Spleen (tissue), 11 donors: Measurements from ENCODE around the gene DDX39A. TPM values are rescaled to one million over a fixed set of nuclear protein-coding genes. Genes with fewer than 3 reads are reported as not detected.
A peak's percentile ranks its signal among the peaks of the same experiment; 100 is the strongest.

ENCODE experiments used
- DNase-seq: peaks from one replicate; pipeline ENCODE4 v3.0.0-alpha.2; 2020
- H3K27ac ChIP-seq, 8 donors: fragments of 200-600 bp; sonication (generic) in 7 of 8; 1 replicate in 4 of 8; 2 replicates in 4 of 8; pipeline versions ENCODE4 v1.5.0 to v1.8.0; 2016 to 2021; ENCODE audit warnings: inconsistent platforms in 4 of 8, mild to moderate bottlenecking in 4 of 8, moderate library complexity in 1 of 8
- H3K27me3 ChIP-seq, 7 donors: fragments of 200-600 bp; sonication (generic) in 6 of 7; replicated peaks in 1 of 7; 1 replicate in 4 of 7; 2 replicates in 3 of 7; pipeline versions ENCODE4 v1.5.0 to v1.8.0; 2016 to 2021; ENCODE audit warnings: inconsistent platforms in 3 of 7, mild to moderate bottlenecking in 1 of 7
- H3K36me3 ChIP-seq, 6 donors: fragments of 200-600 bp; sonication (generic) in 5 of 6; 1 replicate in 4 of 6; 2 replicates in 2 of 6; pipeline versions ENCODE4 v1.5.0 to v1.8.0; 2016 to 2021; ENCODE audit warnings: inconsistent platforms in 2 of 6
- H3K4me1 ChIP-seq, 6 donors: fragments of 200-600 bp; sonication (generic) in 5 of 6; 1 replicate in 3 of 6; 2 replicates in 3 of 6; pipeline versions ENCODE4 v1.5.0 to v1.8.0; 2016 to 2021; ENCODE audit warnings: inconsistent platforms in 3 of 6
- H3K4me3 ChIP-seq, 8 donors: fragments of 200-600 bp; sonication (generic) in 7 of 8; 1 replicate in 4 of 8; 2 replicates in 4 of 8; pipeline versions ENCODE4 v1.5.0 to v1.8.0; 2016 to 2021; ENCODE audit warnings: inconsistent platforms in 4 of 8, mild to moderate bottlenecking in 4 of 8, moderate library complexity in 2 of 8
- H3K9me3 ChIP-seq, 8 donors: fragments of 200-600 bp; sonication (generic) in 7 of 8; 1 replicate in 4 of 8; 2 replicates in 4 of 8; pipeline versions ENCODE4 v1.5.0 to v1.8.0; 2016 to 2021; ENCODE audit warnings: inconsistent platforms in 4 of 8
- POLR2A ChIP-seq, 3 donors: fragments of 450-650 bp; IDR thresholded peaks; one replicate each; pipeline ENCODE4 v1.5.1; 2017; ENCODE audit warnings: antibody characterized with exemption in 3 of 3, mild to moderate bottlenecking in 1 of 3
- POLR2AphosphoS5 ChIP-seq, 3 donors: sonication (generic); formaldehyde crosslinking; IDR thresholded peaks; one replicate each; pipeline ENCODE4 v1.5.1; 2017; ENCODE audit warnings: antibody characterized with exemption in 3 of 3
- WGBS, 5 donors: extraction: QIAGEN DNeasy Blood & Tissue Kit in 3 of 5; methylation state at CpG; one replicate each; pipeline versions ENCODE4 v1.1.5 to v1.1.7; 2013 to 2018; 5-methylcytosine and 5-hydroxymethylcytosine counted together
- intact Hi-C: fragments of 100-400 bp; cut with DNase I; formaldehyde crosslinking; loops from one replicate; pipeline ENCODE4 v1.15.0; 2023; ENCODE audit warnings: low total_unique reads
- polyA plus RNA-seq, 3 donors: library from polyadenylated mRNA; stranded (reverse); fragments of 200-250 nt; gene quantifications; one replicate each; pipeline ENCODE4 v1.2.1, GENCODE V29; 2013
- total RNA-seq, 7 donors: library from RNA; depleted of rRNA in 3 of 7; stranded (reverse); fragments of >200 nt in 3 of 7; fragmentation: NEBNext Ultra II Directional in 4 of 7; extraction: Animal tissue kit (Norgen Biotek cat#: 25700) in 4 of 7; gene quantifications; one replicate each; pipeline versions ENCODE4 v1.1.0 to v1.2.1, GENCODE V29; 2016 to 2021
- TF ChIP-seq, protein P1 (sequence below), 11 experiments: fragments of 200-600 bp in 7 of 11; fragments of 450-650 bp in 4 of 11; sonication (generic) in 4 of 11; IDR thresholded peaks in 8 of 11; conservative IDR thresholded peaks in 3 of 11; 1 replicate in 7 of 11; 2 replicates in 4 of 11; pipeline versions ENCODE4 v1.4.0 to v1.8.0; 2016 to 2021; ENCODE audit warnings: antibody characterized with exemption in 11 of 11, inconsistent platforms in 4 of 11, mild to moderate bottlenecking in 1 of 11
- donor health status: healthy with polysubstance abuse.
- donor health status: DM: no; HTN: no; CAD: no; lungs with moderate emphysema.
- donor health status: DM: no; HTN: no; CAD: no.
- donor health status: Bipolar disorder and iron deficiency.
- donor health status: healthy.
- donor health status: DM: no; HTN: no; CAD: no.
- donor health status: DM: yes; HTN: yes; CAD: no.

The DDX39A gene
- total and polyA plus RNA-seq, 10 donors = 81.8 to 267 (median 138) TPM

DNA sequence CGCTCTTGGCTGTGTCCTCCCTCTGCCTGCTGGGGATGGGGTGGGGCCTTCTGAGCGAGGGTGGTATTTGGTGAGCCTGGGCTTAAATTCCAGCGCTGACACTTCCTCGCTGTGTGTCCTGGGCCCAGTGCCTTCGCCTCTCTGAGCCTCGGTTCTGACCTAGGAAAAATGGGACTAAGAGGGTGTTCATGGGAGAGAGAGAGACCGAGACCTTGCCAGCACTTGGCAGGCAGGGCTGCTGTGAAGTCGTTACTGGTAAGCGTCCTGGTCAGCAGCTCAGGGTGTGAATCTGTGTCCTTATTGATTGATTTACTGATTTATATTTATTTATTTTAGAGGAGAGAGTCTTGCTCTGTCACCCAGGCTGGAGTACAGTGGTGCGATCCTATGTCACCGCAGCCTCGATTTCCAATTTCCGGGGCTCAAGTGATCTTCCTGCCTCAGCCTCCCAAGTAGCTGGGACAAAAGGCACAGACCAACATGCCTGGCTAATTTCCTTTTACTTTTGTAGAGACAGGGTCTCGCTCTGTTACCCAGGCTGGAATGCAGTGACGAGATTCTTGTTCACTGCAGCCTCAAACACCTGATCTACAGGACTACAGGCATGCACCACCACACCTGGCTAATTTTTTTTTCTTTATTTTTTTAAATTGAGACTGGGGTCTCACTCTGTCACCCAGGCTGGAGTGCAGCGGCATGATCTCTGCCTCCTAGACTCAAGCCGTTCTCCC, 16.3 kb upstream of the DDX39A start:
- TF ChIP-seq POLR2A (IDR thresholded peaks at IDR 0.05) = no peak
- peaks cover 0 to 25% (median 0%) of the 10 kb centered on the region in 6 donors for H3K36me3 ChIP-seq
- DNase-seq = no peak
- WGBS, 5 donors = 68 to 80% (median 75%) methylated on average over 17 of the region's 17 CpGs
- peak overlapping the region in 5 of 8 donors; percentile 81 to 95 (median 90) for H3K4me3 ChIP-seq
- intact Hi-C loops = no loop called here
- no peaks in the 10 kb centered on the region for H3K27me3 ChIP-seq
- H3K4me1 ChIP-seq = peaks cover 51 to 88% (median 81%) of the 10 kb centered on the region in 6 donors
- no peaks in the 10 kb centered on the region for H3K9me3 ChIP-seq
- peak overlapping the region; percentile 75 to 95 (median 93) for H3K27ac ChIP-seq

DNA sequence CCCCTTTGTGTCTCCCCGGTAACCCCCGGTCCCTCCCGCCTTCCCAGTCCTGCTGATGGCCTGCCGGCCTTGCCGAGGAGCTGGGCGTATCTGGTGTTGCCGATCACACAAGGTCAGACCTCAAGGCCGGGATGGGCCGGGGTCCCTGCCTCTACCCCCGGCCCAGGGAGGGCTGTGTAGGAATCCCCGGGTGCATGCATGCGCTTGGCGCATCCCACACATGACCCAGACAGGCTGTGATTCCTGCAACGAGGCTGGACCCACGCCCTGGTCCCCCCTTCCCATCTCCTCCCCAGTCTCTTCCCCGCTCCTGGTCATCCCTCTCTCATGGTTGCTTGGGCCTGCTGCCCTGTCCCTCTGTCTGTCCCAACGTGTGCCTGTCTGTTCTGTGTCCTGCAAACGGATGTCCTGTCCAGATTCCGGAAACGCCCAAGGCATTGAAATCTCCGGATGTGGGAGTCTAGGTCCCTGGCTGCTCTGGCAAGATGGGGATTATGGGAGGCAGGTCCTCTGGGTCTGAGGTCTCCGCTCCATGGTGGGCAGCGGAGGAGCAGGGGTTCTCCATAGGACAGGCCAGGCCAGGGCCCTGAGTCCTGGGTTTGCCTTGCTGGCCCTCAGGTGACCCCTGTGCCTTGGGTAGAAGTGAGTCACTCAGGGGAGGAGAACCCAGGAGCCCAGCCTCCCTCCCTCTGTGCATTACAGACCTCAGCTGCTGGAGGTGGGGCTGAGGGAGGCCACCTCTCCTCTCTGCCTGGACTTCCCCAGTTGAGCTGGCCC, 15.6 kb upstream of the DDX39A start:
- intact Hi-C loops = no loop called here
- Histone ChIP-seq H3K4me1 (peaks cover 45 to 80% (median 73%) of the 10 kb centered on the region in 6 donors), H3K36me3 (peaks cover 0 to 25% (median 0%) of the 10 kb centered on the region in 6 donors), H3K9me3 (no peaks in the 10 kb centered on the region), H3K4me3 (peak overlapping the region; percentile 74 to 95 (median 82)), H3K27me3 (no peaks in the 10 kb centered on the region), H3K27ac (peak overlapping the region; percentile 85 to 95 (median 93))
- peak; percentile 86 for DNase-seq
- WGBS, 5 donors = 49 to 96% (median 62%) methylated on average over 12 to 23 of the region's 23 CpGs
- TF ChIP-seq, protein P1, sequence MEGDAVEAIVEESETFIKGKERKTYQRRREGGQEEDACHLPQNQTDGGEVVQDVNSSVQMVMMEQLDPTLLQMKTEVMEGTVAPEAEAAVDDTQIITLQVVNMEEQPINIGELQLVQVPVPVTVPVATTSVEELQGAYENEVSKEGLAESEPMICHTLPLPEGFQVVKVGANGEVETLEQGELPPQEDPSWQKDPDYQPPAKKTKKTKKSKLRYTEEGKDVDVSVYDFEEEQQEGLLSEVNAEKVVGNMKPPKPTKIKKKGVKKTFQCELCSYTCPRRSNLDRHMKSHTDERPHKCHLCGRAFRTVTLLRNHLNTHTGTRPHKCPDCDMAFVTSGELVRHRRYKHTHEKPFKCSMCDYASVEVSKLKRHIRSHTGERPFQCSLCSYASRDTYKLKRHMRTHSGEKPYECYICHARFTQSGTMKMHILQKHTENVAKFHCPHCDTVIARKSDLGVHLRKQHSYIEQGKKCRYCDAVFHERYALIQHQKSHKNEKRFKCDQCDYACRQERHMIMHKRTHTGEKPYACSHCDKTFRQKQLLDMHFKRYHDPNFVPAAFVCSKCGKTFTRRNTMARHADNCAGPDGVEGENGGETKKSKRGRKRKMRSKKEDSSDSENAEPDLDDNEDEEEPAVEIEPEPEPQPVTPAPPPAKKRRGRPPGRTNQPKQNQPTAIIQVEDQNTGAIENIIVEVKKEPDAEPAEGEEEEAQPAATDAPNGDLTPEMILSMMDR (IDR thresholded peaks at IDR 0.05 in 8 of 11, conservative IDR thresholded peaks at IDR 0.05 in 3 of 11) = no peak
- TF ChIP-seq POLR2AphosphoS5 (IDR thresholded peaks at IDR 0.05) (peak; percentile 69 to 82 (median 77)), POLR2A (IDR thresholded peaks at IDR 0.05) (peak in 1 of 3 donors; percentile 42)

DNA sequence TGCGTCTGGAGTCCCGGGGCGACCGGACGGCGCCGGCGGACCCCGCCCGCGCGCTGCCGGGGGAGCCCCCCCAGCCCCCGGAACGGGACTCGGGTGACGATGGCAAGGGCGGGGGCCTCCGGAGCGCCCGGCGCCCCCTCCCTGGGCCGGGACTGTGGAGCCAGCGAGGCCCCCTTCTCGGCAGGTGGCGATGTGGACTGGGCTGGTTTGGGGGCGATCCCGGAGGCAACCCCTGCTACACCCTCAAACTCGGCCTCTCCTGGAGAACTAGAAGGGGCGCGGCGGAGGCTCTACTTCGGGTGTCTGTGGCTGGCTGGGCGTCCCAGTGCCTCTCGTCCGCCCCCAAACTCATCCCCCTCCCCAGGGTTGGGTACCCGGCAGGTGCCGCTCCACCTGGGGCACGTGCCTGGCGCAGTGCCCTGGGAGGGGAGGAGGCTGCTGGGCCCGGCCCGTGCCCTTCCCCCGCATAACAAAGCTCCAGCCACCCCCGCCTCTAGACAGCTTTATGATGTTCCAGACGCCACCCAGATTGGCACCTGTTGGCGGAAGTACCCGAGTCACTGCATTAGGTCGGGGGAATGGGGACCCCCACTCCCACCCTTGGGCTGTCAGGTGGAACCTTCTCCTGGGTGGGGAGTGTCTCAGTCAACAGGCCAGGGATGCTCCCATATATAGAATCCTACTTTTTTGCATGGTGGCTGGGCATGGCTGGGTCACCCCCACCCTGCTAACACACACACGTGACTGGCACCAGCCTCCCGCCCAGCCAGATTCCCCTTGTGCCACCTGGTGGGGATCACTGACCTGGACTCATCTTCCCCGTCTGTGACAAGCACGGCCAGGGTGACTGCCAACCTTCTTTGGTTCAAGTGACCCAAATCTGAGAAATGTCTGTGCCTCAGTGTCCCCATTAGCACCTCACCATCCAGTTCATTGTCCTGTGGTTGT, 14.7 kb upstream of the DDX39A start:
- peak in 2 of 3 donors; percentile 18 to 56 for TF ChIP-seq POLR2AphosphoS5 (IDR thresholded peaks at IDR 0.05)
- TF ChIP-seq, protein P1 (IDR thresholded peaks at IDR 0.05 in 8 of 11, conservative IDR thresholded peaks at IDR 0.05 in 3 of 11) = peak in 2 of 11 experiments; percentile 12 to 16
- TF ChIP-seq POLR2A (IDR thresholded peaks at IDR 0.05) = no peak
- DNase-seq = peak; percentile 86
- 2 to 6% (median 3%) methylated on average over 14 to 52 of the region's 52 CpGs for WGBS, 5 donors
- Histone ChIP-seq H3K36me3 (peaks cover 0 to 25% (median 0%) of the 10 kb centered on the region in 6 donors), H3K27ac (peak overlapping the region; percentile 85 to 95 (median 93)), H3K27me3 (no peaks in the 10 kb centered on the region), H3K4me1 (peaks cover 36 to 71% (median 64%) of the 10 kb centered on the region in 6 donors), H3K9me3 (no peaks in the 10 kb centered on the region), H3K4me3 (peak overlapping the region; percentile 74 to 95 (median 82))
- intact Hi-C loops = no loop called here
